K562 (cell line): Measurements from ENCODE around the gene SIGLEC6. TPM values are rescaled to one million over a fixed set of nuclear protein-coding genes. Genes with fewer than 3 reads are reported as not detected.
A peak's percentile ranks its signal among the peaks of the same experiment; 100 is the strongest.

Source experiments
- BRF1 ChIP-seq: IDR thresholded peaks from 3 replicates; pipeline ENCODE4 v1.6.1; 2011; ENCODE audit warnings: borderline replicate concordance, mild to moderate bottlenecking; ENCODE audit not compliant: insufficient read length; ENCODE audit errors: extremely low read depth
- CBX2 ChIP-seq: fragments of 200-600 bp; sonication (generic); IDR thresholded peaks from one replicate; pipeline ENCODE4 v1.6.1; 2012; ENCODE audit warnings: mild to moderate bottlenecking, low read length, inconsistent platforms; ENCODE audit not compliant: insufficient read depth, poor library complexity, severe bottlenecking
- CCAR2 ChIP-seq: fragments of 200-400 bp; formaldehyde crosslinking; IDR thresholded peaks from 2 replicates; pipeline ENCODE4 v1.6.1; 2017; ENCODE audit warnings: mild to moderate bottlenecking, low read depth, low read length
- CSDE1 ChIP-seq, 2 experiments: fragments of 450-650 bp; IDR thresholded peaks; 2 replicates each; pipeline ENCODE4 v1.6.1; 2016; ENCODE audit warnings: mild to moderate bottlenecking in 1 of 2
- ETV1 ChIP-seq: fragments of 450-650 bp; conservative IDR thresholded peaks from 2 replicates; pipeline ENCODE4 v1.6.1; 2016; ENCODE audit warnings: missing genetic modification characterization, control low read depth, low read depth, missing compliant biosample characterization
- GTF2A2 ChIP-seq: IDR thresholded peaks from 2 replicates; pipeline ENCODE4 v1.6.1; 2016; ENCODE audit warnings: mild to moderate bottlenecking, missing genetic modification characterization, missing compliant biosample characterization
- HOXB6 ChIP-seq: fragments of 250-450 bp; sonication (Bioruptor Pico); IDR thresholded peaks from 2 replicates; pipeline ENCODE4 v1.5.1; 2022; ENCODE audit warnings: mild to moderate bottlenecking, borderline replicate concordance
- MYC ChIP-seq, 2 experiments: fragments of 250-450 bp in 1 of 2; sonication (Bioruptor Pico) in 1 of 2; IDR thresholded peaks; 2 replicates each; pipeline versions ENCODE4 v1.5.1 to v1.6.1; 2012 to 2021; ENCODE audit warnings: low read depth in 2 of 2, borderline replicate concordance in 1 of 2, improper control_type of control experiment in 1 of 2, low read length in 1 of 2, mild to moderate bottlenecking in 1 of 2, moderate library complexity in 1 of 2
- NFE2L1 ChIP-seq: fragments of 450-650 bp; IDR thresholded peaks from 2 replicates; pipeline ENCODE4 v1.6.1; 2016; ENCODE audit warnings: missing genetic modification characterization, low read depth, mild to moderate bottlenecking, missing compliant biosample characterization, moderate library complexity, borderline replicate concordance
- PREB ChIP-seq: sonication (generic); formaldehyde crosslinking; IDR thresholded peaks from 2 replicates; pipeline ENCODE4 v1.8.1; 2023; ENCODE audit warnings: mild to moderate bottlenecking, missing genetic modification reagents
- SAFB2 ChIP-seq: fragments of 200-400 bp; formaldehyde crosslinking; IDR thresholded peaks from 2 replicates; pipeline ENCODE4 v1.6.1; 2018; ENCODE audit warnings: borderline replicate concordance, low read length, low read depth, moderate library complexity; ENCODE audit not compliant: severe bottlenecking
- SMARCA5 ChIP-seq: fragments of 450-650 bp; IDR thresholded peaks from 2 replicates; pipeline ENCODE4 v1.6.1; 2016
- SP2 ChIP-seq: IDR thresholded peaks from 2 replicates; pipeline ENCODE4 v1.6.1; 2011; ENCODE audit warnings: mild to moderate bottlenecking, low read depth, low read length, moderate library complexity; ENCODE audit not compliant: poor library complexity, severe bottlenecking; ENCODE audit errors: extremely low read depth
- STAT5B ChIP-seq: fragments of 250-450 bp; sonication (Bioruptor Pico); IDR thresholded peaks from 2 replicates; pipeline ENCODE4 v1.8.0; 2021; ENCODE audit warnings: mild to moderate bottlenecking, inconsistent platforms
- TBP ChIP-seq: optimal IDR thresholded peaks from 2 replicates; pipeline ENCODE3; 2011; ENCODE audit warnings: low read depth, low read length, improper control_type of control experiment
- XRCC3 ChIP-seq: fragments of 450-650 bp; IDR thresholded peaks from 2 replicates; pipeline ENCODE4 v1.6.1; 2017; ENCODE audit warnings: mild to moderate bottlenecking, moderate library complexity
- ZKSCAN8 ChIP-seq: fragments of 200-800 bp; sonication (Bioruptor generic); IDR thresholded peaks from 2 replicates; pipeline ENCODE4 v1.6.1; 2016; ENCODE audit warnings: missing genetic modification characterization, missing compliant biosample characterization
- ZNF224 ChIP-seq: sonication (generic); formaldehyde crosslinking; IDR thresholded peaks from 2 replicates; pipeline ENCODE4 v1.8.0; 2022; ENCODE audit warnings: mild to moderate bottlenecking, missing genetic modification reagents
- ZNF696 ChIP-seq: fragments of 250-450 bp; sonication (Bioruptor Pico); conservative IDR thresholded peaks from 2 replicates; pipeline ENCODE4 v1.4.0; 2020; ENCODE audit warnings: mild to moderate bottlenecking, moderate library complexity
- polyA plus RNA-seq, 8 experiments: library from polyadenylated mRNA; depleted of rRNA in 4 of 8; stranded (reverse) in 5 of 8; unstranded in 3 of 8; fragments of >200 nt; fragmentation: Nextera tagmentation in 2 of 8; fragmentation: Illumina TruSeq in 1 of 8; extraction: Ambion mirVana in 2 of 8; extraction: Trizol in 1 of 8; gene quantifications; 2 replicates each; pipeline versions ENCODE4 v1.2.1 to v1.2.3, GENCODE V29; 2011 to 2014; ENCODE audit warnings: inconsistent platforms in 1 of 8, missing spikeins in 1 of 8
- total RNA-seq, 7 experiments: library from RNA; depleted of rRNA in 6 of 7; stranded (reverse); fragments of >200 nt in 6 of 7; fragmentation: Illumina TruSeq in 2 of 7; extraction: Trizol in 2 of 7; gene quantifications; 2 replicates each; pipeline versions ENCODE4 v1.2.1 to v1.2.3, GENCODE V29; 2011 to 2021; ENCODE audit warnings: low replicate concordance in 1 of 7
- TF ChIP-seq, protein P1 (sequence below): fragments of 450-650 bp; IDR thresholded peaks from 2 replicates; pipeline ENCODE4 v1.6.1; 2014; ENCODE audit warnings: low read depth, mild to moderate bottlenecking, moderate library complexity, borderline replicate concordance
- TF ChIP-seq, protein P2 (sequence below): fragments of 450-650 bp; IDR thresholded peaks from 2 replicates; pipeline ENCODE4 v1.6.1; 2016
- TF ChIP-seq, protein P3 (sequence below): fragments of 450-650 bp; IDR thresholded peaks from 2 replicates; pipeline ENCODE4 v1.6.1; 2016; ENCODE audit warnings: missing biosample characterization, missing genetic modification characterization

Gene SIGLEC6
- total and polyA plus RNA-seq, 9 of the 15 experiments (the other 6 are each of a cell fraction or from before 2014, with no cell fraction given), result 0.03 to 17.5 (median 0.71) TPM

DNA sequence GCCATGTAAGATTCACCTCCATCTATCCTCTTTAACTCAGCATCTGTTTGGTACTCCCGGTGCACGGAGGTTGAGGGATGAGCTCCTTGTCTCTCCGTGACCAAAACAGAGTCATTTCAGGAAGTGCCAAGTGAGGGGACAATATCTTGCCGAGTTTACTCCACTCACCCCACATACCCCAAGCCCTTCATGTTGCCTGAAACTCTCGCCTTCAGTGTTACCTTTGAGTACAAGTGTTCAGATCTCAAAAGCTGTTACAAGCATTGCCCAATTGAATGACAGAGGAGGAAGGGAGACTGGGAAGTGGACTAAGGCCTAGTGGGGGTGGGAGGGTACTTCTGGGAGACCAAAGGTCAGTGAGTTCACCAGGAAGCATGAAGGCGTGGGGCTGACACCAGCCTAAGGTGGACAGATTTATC is 23.8 kb downstream of the SIGLEC6 start (continued):
- no peak for TF ChIP-seq ETV1 (tag)
- no peak for TF ChIP-seq NFE2L1 (tag)
- 0 out of 2 replicates have a peak, but pooled peaks have one; percentile 34 for TF ChIP-seq GTF2A2 (tag)
- peak; percentile 12 for TF ChIP-seq TBP
- no peak for TF ChIP-seq CCAR2
- no peak; a peak in 1 of 4 replicates for TF ChIP-seq CSDE1 (IDR thresholded peaks at IDR 0.05)
- no peak for TF ChIP-seq HOXB6 (CRISPR knock-in tag)
- TF ChIP-seq, protein P1, sequence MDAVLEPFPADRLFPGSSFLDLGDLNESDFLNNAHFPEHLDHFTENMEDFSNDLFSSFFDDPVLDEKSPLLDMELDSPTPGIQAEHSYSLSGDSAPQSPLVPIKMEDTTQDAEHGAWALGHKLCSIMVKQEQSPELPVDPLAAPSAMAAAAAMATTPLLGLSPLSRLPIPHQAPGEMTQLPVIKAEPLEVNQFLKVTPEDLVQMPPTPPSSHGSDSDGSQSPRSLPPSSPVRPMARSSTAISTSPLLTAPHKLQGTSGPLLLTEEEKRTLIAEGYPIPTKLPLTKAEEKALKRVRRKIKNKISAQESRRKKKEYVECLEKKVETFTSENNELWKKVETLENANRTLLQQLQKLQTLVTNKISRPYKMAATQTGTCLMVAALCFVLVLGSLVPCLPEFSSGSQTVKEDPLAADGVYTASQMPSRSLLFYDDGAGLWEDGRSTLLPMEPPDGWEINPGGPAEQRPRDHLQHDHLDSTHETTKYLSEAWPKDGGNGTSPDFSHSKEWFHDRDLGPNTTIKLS, result no peak; the same call in 1 of the 2 replicates
- peak; percentile 47; the same call in 1 of the 2 replicates for TF ChIP-seq SMARCA5
- TF ChIP-seq SP2, result no peak
- no peak for TF ChIP-seq ZNF696 (CRISPR knock-in tag)
- no peak for TF ChIP-seq SAFB2
- no peak for TF ChIP-seq PREB (CRISPR knock-in tag)
- TF ChIP-seq ZKSCAN8 (CRISPR knock-in tag), result no peak
- TF ChIP-seq ZNF224 (CRISPR knock-in tag), result no peak
- TF ChIP-seq, protein P2, sequence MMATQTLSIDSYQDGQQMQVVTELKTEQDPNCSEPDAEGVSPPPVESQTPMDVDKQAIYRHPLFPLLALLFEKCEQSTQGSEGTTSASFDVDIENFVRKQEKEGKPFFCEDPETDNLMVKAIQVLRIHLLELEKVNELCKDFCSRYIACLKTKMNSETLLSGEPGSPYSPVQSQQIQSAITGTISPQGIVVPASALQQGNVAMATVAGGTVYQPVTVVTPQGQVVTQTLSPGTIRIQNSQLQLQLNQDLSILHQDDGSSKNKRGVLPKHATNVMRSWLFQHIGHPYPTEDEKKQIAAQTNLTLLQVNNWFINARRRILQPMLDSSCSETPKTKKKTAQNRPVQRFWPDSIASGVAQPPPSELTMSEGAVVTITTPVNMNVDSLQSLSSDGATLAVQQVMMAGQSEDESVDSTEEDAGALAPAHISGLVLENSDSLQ, result peak; percentile 93
- TF ChIP-seq XRCC3, result no peak
- no peak for TF ChIP-seq CBX2
- no peak for TF ChIP-seq MYC (IDR thresholded peaks at IDR 0.05; ENCODE audit: low read depth, low read length)
- no peak for TF ChIP-seq MYC (CRISPR knock-in tag; IDR thresholded peaks at IDR 0.05; ENCODE audit: borderline replicate concordance, low read depth)
- no peak for TF ChIP-seq BRF1
- TF ChIP-seq STAT5B (CRISPR knock-in tag), result no peak
- TF ChIP-seq, protein P3, sequence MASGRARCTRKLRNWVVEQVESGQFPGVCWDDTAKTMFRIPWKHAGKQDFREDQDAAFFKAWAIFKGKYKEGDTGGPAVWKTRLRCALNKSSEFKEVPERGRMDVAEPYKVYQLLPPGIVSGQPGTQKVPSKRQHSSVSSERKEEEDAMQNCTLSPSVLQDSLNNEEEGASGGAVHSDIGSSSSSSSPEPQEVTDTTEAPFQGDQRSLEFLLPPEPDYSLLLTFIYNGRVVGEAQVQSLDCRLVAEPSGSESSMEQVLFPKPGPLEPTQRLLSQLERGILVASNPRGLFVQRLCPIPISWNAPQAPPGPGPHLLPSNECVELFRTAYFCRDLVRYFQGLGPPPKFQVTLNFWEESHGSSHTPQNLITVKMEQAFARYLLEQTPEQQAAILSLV (tag), result 0 out of 2 replicates have a peak, but pooled peaks have one; percentile 16
